Activated B cell treated with CpG ODN at 0.5 μM for 24 hours (primary cell): ENCODE measurements around the gene FOXP1. TPM values are rescaled to one million over a fixed set of nuclear protein-coding genes. Genes with fewer than 3 reads are reported as not detected.

Source experiments
- ATAC-seq: fragments of 200-7000 bp; cut with Tn5 transposase; one replicate; pipeline ENCODE4 v1.10.0; 2021; ENCODE audit warnings: low read depth, mild to moderate bottlenecking, moderate library complexity
- CTCF ChIA-PET: fragments of 350-600 bp; sonication (Branson Sonifier 250); formaldehyde crosslinking; loops from one replicate; lab custom pipeline; 2021; ENCODE audit warnings: antibody characterized with exemption; lab: Charles Lee
- POLR2A ChIA-PET: fragments of 350-600 bp; sonication (Branson Sonifier 250); formaldehyde crosslinking; loops from one replicate; lab custom pipeline; 2021; ENCODE audit warnings: antibody characterized with exemption; lab: Charles Lee
- DNase-seq: peaks from one replicate; pipeline ENCODE4 v3.0.0; 2022
- H3K27ac Mint-ChIP-seq: one replicate; pipeline ENCODE4 v1.8.0; 2020; ENCODE audit warnings: mixed read lengths
- H3K27me3 Mint-ChIP-seq: one replicate; pipeline ENCODE4 v1.8.0; 2021; ENCODE audit warnings: mixed read lengths
- H3K36me3 Mint-ChIP-seq: one replicate; pipeline ENCODE4 v1.8.0; 2021; ENCODE audit warnings: low read depth, mixed read lengths
- H3K4me1 Mint-ChIP-seq: one replicate; pipeline ENCODE4 v1.8.0; 2021; ENCODE audit warnings: mixed read lengths
- H3K4me3 Mint-ChIP-seq: one replicate; pipeline ENCODE4 v1.8.0; 2020; ENCODE audit warnings: mild to moderate bottlenecking, mixed read lengths
- H3K9me3 Mint-ChIP-seq: one replicate; pipeline ENCODE4 v1.8.0; 2020; ENCODE audit warnings: mixed read lengths
- CTCF ChIP-seq: fragments of 200-600 bp; IDR thresholded peaks from one replicate; pipeline ENCODE4 v1.8.0; 2022; ENCODE audit warnings: antibody characterized with exemption, mild to moderate bottlenecking
- intact Hi-C: fragments of 100-400 bp; cut with micrococcal nuclease; formaldehyde crosslinking; loops from one replicate; pipeline ENCODE4 v1.15.1; 2024
- total RNA-seq: library from RNA; stranded (reverse); gene quantifications from 2 replicates; pipeline ENCODE4 v1.2.3, GENCODE V29; 2022

The FOXP1 gene
- 491 and 563 TPM in 2 replicates for total RNA-seq

DNA sequence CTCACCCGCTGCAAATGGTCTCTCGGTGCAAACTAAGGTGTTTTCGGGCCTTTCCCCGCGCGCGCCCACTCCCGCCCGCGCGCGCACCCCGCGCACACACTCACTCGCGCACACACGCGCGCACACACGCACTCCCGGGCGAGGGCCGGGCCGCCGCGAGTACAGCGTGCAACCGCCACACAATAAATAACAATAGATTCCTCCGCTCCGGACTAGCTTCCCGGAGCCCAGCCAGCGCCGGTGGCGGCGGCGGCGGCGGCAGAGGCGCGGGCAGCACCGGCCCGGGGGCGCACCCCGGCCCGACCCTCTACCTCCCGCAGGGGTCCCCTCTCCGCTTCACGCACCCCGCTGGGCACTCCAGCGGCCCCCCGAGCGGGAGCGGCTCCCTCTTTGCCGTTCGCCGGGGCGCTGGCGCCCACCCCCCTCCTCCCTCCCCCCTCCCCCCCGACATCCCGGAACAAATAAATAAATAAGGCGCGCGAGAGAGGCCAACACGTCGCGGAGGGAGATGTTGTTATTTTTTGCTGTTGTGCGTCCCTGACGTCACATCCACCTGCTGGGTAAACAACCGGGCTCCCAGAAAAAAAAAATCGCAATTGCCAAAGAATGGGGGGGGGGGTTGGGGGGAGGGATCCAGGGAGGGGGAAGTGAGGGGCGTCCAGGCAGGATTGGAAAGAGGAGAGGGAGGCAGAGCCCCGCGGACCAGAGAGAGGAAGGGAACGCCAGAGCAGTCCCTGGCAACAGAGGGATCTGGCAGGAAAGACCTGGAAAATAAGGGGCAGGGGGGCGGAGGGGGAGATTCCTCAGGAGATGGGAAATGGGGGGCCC is at the start of gene FOXP1:
Gene FOXP1, minus strand, starts transcription at position 163 of the 828 bp plus-strand sequence. CDS start 385,347 bp downstream, outside the sequence.
- H3K4me1 Mint-ChIP-seq: peaks cover 53% of the 10 kb centered on the region
- intact Hi-C loops: loop anchor here (1.0 to 10.0 kb wide), 8 partner anchors 41 to 809 kb away; no protein-coding TSS in a partner anchor
- ATAC-seq: peak; percentile 30
- POLR2A ChIA-PET: interaction anchor here (0.6 to 6.0 kb wide), 41 partner anchors 10 to 595 kb away, joined by 3 to 103 read pairs (median 8); no protein-coding TSS in a partner anchor
- no peak for TF ChIP-seq CTCF
- H3K4me3 Mint-ChIP-seq: peak within 1 kb of the TSS; percentile 92
- H3K27ac Mint-ChIP-seq: peak within 1 kb of the TSS; percentile 93
- DNase-seq: peak; percentile 59
- peaks cover 25% of the 10 kb centered on the region for H3K36me3 Mint-ChIP-seq
- CTCF ChIA-PET: interaction anchor here (0.6 to 2.1 kb wide), 4 partner anchors 108 to 1033 kb away, joined by 3 to 10 read pairs (median 4); no protein-coding TSS in a partner anchor
- no peaks in the 10 kb centered on the region for H3K9me3 Mint-ChIP-seq
- no peaks in the 10 kb centered on the region for H3K27me3 Mint-ChIP-seq

DNA sequence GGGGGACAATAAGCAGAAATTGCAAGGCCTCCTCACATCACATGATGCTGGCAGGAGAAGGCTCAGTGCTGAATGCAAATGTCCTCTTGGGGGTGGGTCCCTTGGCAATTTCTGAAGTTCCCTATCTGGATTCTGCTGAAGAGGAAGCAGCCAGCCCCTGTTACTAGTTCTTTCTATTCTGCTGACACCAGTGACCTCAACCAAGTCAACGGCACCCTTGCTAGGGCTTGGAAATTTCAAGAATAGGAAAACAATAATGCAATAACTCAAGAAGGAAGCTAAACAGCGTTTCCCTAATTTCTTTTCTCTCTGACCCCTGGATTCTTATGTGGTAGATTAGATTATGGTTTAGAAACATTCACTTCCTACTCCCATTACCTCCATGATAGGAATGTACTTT is 46.2 kb upstream of the FOXP1 start:
- H3K9me3 Mint-ChIP-seq: peaks cover 6% of the 10 kb centered on the region
- H3K36me3 Mint-ChIP-seq: no peaks in the 10 kb centered on the region
- intact Hi-C loops: no loop called here
- POLR2A ChIA-PET: no interaction called here
- H3K4me3 Mint-ChIP-seq: no peak overlapping the region
- CTCF ChIA-PET: no interaction called here
- H3K4me1 Mint-ChIP-seq: peaks cover 8% of the 10 kb centered on the region
- H3K27ac Mint-ChIP-seq: no peak overlapping the region
- no peak for TF ChIP-seq CTCF
- H3K27me3 Mint-ChIP-seq: no peaks in the 10 kb centered on the region
- DNase-seq (no peak), ATAC-seq (peak; percentile 70)

GRCh38 chr3:71629289-71629688 is 45.8 kb upstream of the FOXP1 start:
- Mint-ChIP-seq H3K27ac (no peak overlapping the region), H3K36me3 (no peaks in the 10 kb centered on the region), H3K27me3 (no peaks in the 10 kb centered on the region), H3K4me1 (peaks cover 8% of the 10 kb centered on the region), H3K4me3 (no peak overlapping the region), H3K9me3 (peaks cover 6% of the 10 kb centered on the region)
- no peak for TF ChIP-seq CTCF
- DNase-seq (no peak), ATAC-seq (no peak)
- intact Hi-C loops: no loop called here
- POLR2A ChIA-PET: no interaction called here
- CTCF ChIA-PET: no interaction called here

DNA sequence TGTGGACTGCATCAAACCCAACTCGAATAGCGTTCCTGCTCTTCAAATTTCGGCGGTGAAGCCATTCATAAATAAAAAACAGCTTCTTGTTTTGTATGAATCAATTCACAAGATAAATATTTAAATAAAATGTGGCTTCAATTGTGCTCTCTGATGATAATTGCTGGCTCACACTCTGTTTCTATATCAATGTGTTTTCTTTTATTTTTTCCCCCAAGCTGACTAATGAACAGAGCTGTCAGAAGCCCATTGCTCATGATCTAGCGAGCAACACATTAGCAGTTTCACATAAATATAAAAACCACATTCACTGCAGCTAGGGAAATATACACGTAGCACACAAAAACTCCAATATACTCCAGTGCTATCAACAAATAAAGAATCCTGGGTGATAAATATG is 45.0 kb upstream of the FOXP1 start:
- ATAC-seq: no peak
- DNase-seq: no peak
- intact Hi-C loops: no loop called here
- TF ChIP-seq CTCF: no peak
- Mint-ChIP-seq H3K27me3 (no peaks in the 10 kb centered on the region), H3K9me3 (peaks cover 6% of the 10 kb centered on the region), H3K4me1 (peaks cover 8% of the 10 kb centered on the region), H3K27ac (no peak overlapping the region), H3K4me3 (no peak overlapping the region), H3K36me3 (no peaks in the 10 kb centered on the region)
- ChIA-PET CTCF (no interaction called here), POLR2A (no interaction called here)

DNA sequence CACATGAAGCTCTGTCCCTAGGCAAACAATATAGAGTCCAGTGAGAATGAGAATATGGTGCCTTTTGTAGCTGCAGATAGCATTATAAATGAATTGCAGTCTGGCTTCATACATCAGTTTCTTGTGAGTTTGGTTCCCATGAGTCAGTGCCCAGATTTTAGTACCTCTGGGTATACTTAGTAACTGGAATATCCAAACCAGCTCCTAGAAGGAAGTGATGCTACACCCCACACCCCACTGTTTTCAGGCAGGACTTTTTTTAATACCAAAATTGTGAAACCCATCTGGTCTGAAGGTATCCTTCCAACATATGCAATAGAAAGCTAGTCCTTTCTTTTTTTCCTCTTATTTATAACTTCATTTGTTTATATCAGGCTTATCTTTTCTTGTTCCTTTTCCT is 42.1 kb upstream of the FOXP1 start:
- ChIA-PET CTCF (no interaction called here), POLR2A (no interaction called here)
- Mint-ChIP-seq H3K9me3 (peaks cover 6% of the 10 kb centered on the region), H3K4me1 (peaks cover 8% of the 10 kb centered on the region), H3K4me3 (no peak overlapping the region), H3K27ac (no peak overlapping the region), H3K27me3 (peaks cover 4% of the 10 kb centered on the region), H3K36me3 (no peaks in the 10 kb centered on the region)
- ATAC-seq: no peak
- no peak for DNase-seq
- no peak for TF ChIP-seq CTCF
- intact Hi-C loops: no loop called here
